Adrenal gland (tissue), 5 donors: ENCODE results near the gene CEL.

Experiments used
- CTCF ChIP-seq, 6 experiments: fragments of 450-650 bp in 4 of 6; fragments of 200-600 bp in 2 of 6; sonication (generic) in 1 of 6; IDR thresholded peaks; 1 replicate in 5 of 6; 2 replicates in 1 of 6; pipeline versions ENCODE4 v1.5.1 to v1.8.0; 2016 to 2021; ENCODE audit warnings: antibody characterized with exemption in 6 of 6, mild to moderate bottlenecking in 2 of 6, moderate library complexity in 1 of 6
- POLR2A ChIP-seq, 2 donors: fragments of 450-650 bp; IDR thresholded peaks; one replicate each; pipeline ENCODE4 v1.6.1; 2017; ENCODE audit warnings: antibody characterized with exemption in 2 of 2, mild to moderate bottlenecking in 2 of 2, moderate library complexity in 1 of 2
- donor health status: DM: no; HTN: no; CAD: no.

GRCh38 chr9:133058071-133058470 is 3.7 kb upstream of the CEL start:
- TF ChIP-seq CTCF (IDR thresholded peaks at IDR 0.05): no peak
- TF ChIP-seq POLR2A (IDR thresholded peaks at IDR 0.05): no peak
